T-helper 1 cell treated with Interleukin-12 subunit alpha and Interleukin-12 subunit beta and Interleukin-4 antibody, amounts not matched to agents 30 μg/mL and 1 μg/mL, for 36 hours (primary cell): ENCODE measurements around the gene GCA.

Experiments
- H3K27ac Mint-ChIP-seq: one replicate; pipeline ENCODE4 v1.8.0; 2021; ENCODE audit warnings: mild to moderate bottlenecking, mixed read lengths
- H3K27me3 Mint-ChIP-seq: one replicate; pipeline ENCODE4 v1.8.0; 2021; ENCODE audit warnings: low read depth, mixed read lengths
- H3K36me3 Mint-ChIP-seq: one replicate; pipeline ENCODE4 v1.8.0; 2021; ENCODE audit warnings: low read depth, mixed read lengths
- H3K4me1 Mint-ChIP-seq: one replicate; pipeline ENCODE4 v1.8.0; 2021; ENCODE audit warnings: low read depth, mixed read lengths
- H3K4me3 Mint-ChIP-seq: one replicate; pipeline ENCODE4 v1.8.0; 2021; ENCODE audit warnings: mild to moderate bottlenecking, moderate library complexity, mixed read lengths
- H3K9me3 Mint-ChIP-seq: one replicate; pipeline ENCODE4 v1.8.0; 2021; ENCODE audit warnings: mixed read lengths

GCA gene

DNA sequence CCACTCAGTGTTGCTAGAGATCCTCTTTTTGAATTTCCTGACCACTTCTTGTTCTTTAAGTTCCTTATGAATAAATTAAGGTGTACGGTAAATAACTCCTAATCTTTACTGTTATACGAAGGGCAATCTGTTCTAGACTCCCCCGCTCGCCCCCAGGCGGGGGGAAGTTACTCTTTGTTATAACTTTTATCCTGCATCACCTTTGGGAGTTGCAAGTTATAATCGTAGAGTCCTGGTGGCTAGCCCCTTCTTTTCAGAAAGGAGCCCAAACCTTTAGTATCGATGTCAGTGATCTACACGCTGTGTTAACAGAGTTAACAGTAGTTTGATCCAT, 652 bp downstream of the GCA start:
- Mint-ChIP-seq H3K27ac (peak overlapping the region; percentile 75), H3K4me3 (peak overlapping the region; percentile 84), H3K27me3 (peaks cover 3% of the 10 kb centered on the region), H3K4me1 (peaks cover 14% of the 10 kb centered on the region), H3K9me3 (no peaks in the 10 kb centered on the region), H3K36me3 (peaks cover 5% of the 10 kb centered on the region)

DNA sequence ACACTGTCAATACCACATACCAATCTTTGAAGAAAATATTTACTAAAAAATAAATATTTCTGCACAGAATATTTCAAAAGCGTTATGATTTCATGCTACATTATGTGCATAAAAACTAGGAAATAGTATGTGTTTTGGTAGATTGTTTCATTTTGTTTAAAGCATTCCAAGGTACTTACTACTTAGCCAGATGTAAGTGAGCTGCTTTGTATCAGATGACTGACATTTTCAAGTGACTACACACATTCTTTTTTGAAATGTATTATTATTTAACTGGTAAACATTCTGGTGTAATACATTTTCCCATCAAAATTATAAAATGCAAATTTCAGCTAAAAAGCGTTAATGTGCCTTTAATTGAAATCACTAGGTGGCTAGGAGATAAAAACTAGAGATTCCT, 21.5 kb downstream of the GCA start:
- Mint-ChIP-seq H3K36me3 (no peaks in the 10 kb centered on the region), H3K27me3 (no peaks in the 10 kb centered on the region), H3K4me1 (no peaks in the 10 kb centered on the region)

DNA sequence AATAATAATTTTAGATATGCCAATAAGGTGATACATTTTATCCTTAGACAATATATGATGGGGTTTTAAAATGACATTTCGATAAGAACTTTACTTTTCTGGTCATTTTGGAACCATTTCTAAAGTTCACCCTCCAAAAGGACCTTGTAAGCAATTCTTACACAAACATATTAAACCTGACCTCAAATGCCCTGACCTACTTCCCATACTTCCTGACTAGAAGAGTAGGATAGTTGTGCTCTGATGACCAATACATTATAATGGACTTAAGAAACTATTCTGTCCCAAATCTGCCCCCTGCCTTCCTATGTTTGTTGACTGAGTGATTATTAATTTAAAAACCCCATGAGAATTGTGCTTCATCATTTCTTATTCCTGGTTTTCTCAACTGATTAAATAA, 24.6 kb downstream of the GCA start:
- Mint-ChIP-seq H3K27ac (no peak overlapping the region), H3K36me3 (no peaks in the 10 kb centered on the region), H3K4me1 (no peaks in the 10 kb centered on the region), H3K27me3 (no peaks in the 10 kb centered on the region), H3K4me3 (no peak overlapping the region), H3K9me3 (no peaks in the 10 kb centered on the region)

More for the DNA sequence above, 21.5 kb downstream of the GCA start:
- no peaks in the 10 kb centered on the region for H3K9me3 Mint-ChIP-seq
- no peak overlapping the region for H3K27ac Mint-ChIP-seq
- no peak overlapping the region for H3K4me3 Mint-ChIP-seq

DNA sequence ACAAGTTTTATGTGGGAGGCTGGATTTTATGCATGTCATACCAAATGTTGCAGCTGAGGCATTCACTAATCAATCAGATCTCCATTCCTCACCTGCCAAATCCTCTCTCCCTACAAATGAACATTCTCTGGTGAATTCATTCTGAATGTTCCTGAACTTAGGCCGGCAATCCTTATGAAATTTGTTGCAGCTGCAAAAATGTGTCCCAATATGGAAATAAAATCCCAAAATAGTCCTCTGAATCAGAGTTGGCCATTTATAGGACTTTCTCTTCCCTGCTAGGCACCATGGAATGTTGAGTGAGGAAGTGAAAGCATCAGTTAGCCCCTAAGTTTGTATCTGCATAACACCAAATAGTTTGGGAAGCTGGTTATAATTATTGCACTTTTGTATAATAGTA, 25.6 kb downstream of the GCA start:
- Mint-ChIP-seq H3K27me3 (no peaks in the 10 kb centered on the region), H3K4me1 (no peaks in the 10 kb centered on the region), H3K27ac (no peak overlapping the region), H3K4me3 (no peak overlapping the region), H3K9me3 (no peaks in the 10 kb centered on the region), H3K36me3 (no peaks in the 10 kb centered on the region)

DNA sequence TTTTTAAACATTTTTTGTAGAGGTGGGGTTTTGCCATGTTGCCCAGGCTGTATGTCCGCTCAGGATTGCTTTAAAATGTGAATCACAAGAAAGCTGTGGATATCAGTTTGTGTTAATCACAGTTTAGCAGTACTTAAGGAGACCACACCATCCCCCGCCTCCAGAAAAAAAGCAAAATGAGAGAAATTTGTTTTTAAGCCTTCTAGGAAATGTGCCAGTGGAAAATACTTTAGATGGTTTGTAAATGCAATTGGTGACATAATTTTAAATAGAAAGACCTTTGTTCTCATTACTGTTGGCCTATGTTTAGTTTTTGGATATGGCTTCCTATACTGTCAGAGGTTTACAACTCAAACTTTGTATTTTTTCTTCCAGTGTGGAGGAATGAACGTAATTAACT, 27.0 kb downstream of the GCA start:
- Mint-ChIP-seq H3K36me3 (no peaks in the 10 kb centered on the region), H3K27ac (no peak overlapping the region), H3K4me3 (no peak overlapping the region), H3K9me3 (no peaks in the 10 kb centered on the region), H3K4me1 (no peaks in the 10 kb centered on the region), H3K27me3 (no peaks in the 10 kb centered on the region)

DNA sequence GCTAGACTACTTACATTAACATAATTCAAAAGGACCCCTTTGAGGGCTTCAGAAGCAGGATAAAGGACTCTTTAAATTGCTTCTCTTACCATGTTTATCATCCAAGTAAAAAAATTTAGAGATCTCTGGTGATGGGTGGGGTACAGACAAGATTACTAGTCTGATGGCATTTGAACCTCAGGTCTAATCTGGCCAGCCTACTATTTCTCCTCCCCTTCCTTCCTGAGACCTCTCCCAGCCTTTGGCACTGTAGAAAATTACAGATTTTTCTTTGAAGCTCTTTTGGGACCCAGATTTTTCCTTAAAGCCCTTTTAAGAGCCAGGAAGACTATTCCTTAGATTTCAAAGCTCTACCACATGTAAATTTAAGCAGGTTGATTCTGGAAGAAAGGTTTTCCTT, 28.9 kb downstream of the GCA start:
- Mint-ChIP-seq H3K27ac (no peak overlapping the region), H3K4me3 (no peak overlapping the region), H3K4me1 (no peaks in the 10 kb centered on the region), H3K9me3 (no peaks in the 10 kb centered on the region), H3K36me3 (no peaks in the 10 kb centered on the region), H3K27me3 (no peaks in the 10 kb centered on the region)

DNA sequence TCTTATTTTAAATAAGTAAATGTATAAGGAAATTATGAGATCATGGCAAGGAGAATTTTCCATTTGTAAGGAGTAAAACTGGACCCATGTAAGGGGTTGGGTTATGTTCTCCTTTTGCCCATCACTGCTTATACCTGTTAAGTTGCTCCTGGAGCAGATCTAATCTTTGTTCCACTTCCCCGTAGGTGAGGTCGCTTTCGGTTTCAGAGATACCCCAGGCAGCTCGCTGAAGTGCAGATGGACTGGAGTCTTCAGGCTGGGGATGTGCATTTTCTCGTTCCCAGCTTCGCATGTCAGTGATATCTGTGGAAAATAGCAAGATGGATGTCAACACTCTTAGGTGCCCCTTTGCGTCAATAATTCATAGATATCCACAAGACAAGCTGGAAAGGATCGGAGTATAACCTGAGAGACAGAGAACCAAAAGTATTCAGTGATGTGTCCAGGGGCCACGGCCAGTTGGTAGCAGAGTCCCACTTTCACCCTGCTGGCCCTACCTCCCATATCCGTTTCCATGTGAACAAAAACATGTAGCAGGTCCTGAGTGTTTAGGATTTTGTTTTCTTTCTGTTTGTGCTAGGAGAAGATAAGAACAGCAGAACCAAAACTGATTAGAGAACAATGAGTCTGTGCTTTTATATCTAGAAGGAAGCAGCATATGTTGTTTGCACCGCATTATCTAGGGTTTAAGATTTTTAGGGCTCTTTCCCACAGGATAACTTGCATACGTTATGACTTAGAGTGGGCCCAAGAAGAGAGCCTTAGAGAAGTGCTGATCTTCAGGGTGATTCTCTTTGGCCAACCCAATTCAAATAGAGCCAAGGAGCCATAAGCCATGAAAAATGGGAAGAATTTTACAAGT, 36.0 kb downstream of the GCA start:
- Mint-ChIP-seq H3K4me3 (peak overlapping the region; percentile 45), H3K9me3 (no peaks in the 10 kb centered on the region), H3K4me1 (peaks cover 2% of the 10 kb centered on the region), H3K27ac (no peak overlapping the region), H3K27me3 (peaks cover 13% of the 10 kb centered on the region), H3K36me3 (no peaks in the 10 kb centered on the region)

DNA sequence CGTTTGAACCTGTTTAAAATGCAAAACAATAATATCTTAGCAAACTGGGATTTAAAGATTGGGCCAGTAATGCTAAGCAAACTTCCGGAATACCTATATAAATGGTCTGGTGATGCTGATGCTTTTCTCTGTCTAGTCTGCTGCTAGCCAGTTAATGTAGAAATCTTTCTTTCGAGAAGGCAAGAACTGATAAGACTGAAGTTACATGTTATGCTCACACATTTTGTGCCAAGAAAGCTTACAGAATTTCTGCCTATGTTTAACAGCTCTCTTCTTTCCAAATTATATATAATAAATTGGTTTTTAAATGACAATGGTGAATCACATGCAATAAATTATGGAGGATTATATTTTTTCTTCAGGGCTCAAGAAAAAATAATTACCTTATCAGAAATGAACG, 37.9 kb downstream of the GCA start:
- Mint-ChIP-seq H3K27ac (no peak overlapping the region), H3K4me3 (no peak overlapping the region), H3K9me3 (no peaks in the 10 kb centered on the region), H3K4me1 (peaks cover 2% of the 10 kb centered on the region), H3K27me3 (peaks cover 17% of the 10 kb centered on the region), H3K36me3 (no peaks in the 10 kb centered on the region)

DNA sequence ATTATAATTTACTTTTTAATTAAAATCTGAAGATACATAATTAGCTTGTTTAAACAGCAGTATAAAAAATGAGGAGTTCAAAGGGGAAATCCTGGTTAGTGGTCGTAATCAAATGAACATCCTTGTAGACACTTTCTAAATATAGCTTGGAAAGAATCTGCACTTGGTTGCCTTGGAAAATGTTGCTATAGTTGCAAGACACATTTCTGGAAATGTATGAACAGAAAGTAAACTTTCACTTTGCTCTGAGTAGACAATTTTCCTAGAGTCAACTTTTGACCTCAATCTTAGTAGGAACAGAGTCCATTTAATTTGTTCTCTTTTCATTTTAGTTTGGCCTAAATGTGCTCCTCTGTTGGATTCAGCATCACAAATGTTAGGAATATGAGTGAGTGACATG, 38.3 kb downstream of the GCA start:
- no peaks in the 10 kb centered on the region for H3K9me3 Mint-ChIP-seq
- H3K27ac Mint-ChIP-seq: no peak overlapping the region
- H3K4me3 Mint-ChIP-seq: no peak overlapping the region
- H3K36me3 Mint-ChIP-seq: no peaks in the 10 kb centered on the region
- H3K27me3 Mint-ChIP-seq: peaks cover 17% of the 10 kb centered on the region
- peaks cover 2% of the 10 kb centered on the region for H3K4me1 Mint-ChIP-seq

DNA sequence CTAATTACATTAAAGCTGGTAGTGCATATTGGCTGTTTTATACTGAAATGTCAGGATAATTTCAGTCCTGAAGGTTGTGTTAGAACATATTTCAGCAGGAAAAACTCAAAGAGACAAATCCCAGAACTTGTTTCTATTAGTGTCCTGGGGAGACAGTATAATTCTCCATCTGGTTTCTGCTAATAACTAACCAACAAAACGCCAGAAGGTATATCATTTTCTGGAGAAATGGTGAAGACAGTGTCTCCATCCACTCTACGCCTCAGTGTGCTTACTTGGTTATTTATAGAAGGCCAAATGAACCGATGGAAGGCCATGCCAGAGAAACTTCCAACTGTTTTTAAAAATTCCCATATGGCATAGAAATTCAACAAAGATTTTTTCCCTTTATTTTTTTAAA, 41.6 kb downstream of the GCA start:
- no peaks in the 10 kb centered on the region for H3K36me3 Mint-ChIP-seq
- no peak overlapping the region for H3K4me3 Mint-ChIP-seq
- no peaks in the 10 kb centered on the region for H3K4me1 Mint-ChIP-seq
- H3K27ac Mint-ChIP-seq: no peak overlapping the region
- H3K9me3 Mint-ChIP-seq: no peaks in the 10 kb centered on the region
- H3K27me3 Mint-ChIP-seq: peaks cover 12% of the 10 kb centered on the region

DNA sequence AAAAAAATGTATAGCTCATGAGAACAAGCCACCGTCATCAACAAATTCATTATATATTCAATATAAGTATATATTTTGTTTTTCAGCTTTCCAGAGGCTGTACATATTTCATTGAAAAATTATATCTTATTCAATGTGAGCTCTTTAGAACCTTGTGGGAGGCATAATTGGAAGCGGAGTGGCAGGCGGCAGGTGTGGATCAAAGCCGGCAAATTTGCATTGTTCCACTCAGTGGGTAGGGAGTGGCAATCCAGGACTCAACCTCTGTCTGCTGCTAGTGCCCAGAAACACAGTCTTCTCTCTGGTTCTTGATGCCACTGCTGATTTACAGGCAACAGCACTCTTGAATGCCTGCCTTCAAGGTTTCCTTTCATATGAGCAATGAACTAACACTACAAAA, 46.9 kb downstream of the GCA start:
- H3K36me3 Mint-ChIP-seq: no peaks in the 10 kb centered on the region
- no peak overlapping the region for H3K4me3 Mint-ChIP-seq
- H3K27me3 Mint-ChIP-seq: peaks cover 12% of the 10 kb centered on the region
- no peaks in the 10 kb centered on the region for H3K9me3 Mint-ChIP-seq
- no peak overlapping the region for H3K27ac Mint-ChIP-seq
- H3K4me1 Mint-ChIP-seq: no peaks in the 10 kb centered on the region

DNA sequence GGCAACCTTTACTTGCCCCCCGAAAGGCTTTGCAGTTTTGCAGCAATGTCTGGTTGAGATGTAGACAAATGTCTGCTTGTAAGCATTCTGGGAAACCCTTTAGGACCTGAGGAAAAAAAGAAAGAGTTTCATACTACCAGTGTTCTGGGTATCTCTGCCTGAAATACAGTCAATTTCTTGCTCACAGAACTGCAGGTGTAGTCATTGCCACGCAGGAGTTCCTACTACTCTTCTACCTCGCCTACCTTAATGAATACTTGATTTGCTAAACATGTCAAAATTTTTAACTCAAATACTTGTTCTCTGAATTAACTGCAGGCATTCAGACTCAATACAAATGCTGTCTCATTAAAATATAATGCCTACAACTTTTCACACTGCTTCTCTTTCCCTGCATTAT, 56.4 kb downstream of the GCA start:
- Mint-ChIP-seq H3K4me3 (no peak overlapping the region), H3K36me3 (no peaks in the 10 kb centered on the region)

DNA sequence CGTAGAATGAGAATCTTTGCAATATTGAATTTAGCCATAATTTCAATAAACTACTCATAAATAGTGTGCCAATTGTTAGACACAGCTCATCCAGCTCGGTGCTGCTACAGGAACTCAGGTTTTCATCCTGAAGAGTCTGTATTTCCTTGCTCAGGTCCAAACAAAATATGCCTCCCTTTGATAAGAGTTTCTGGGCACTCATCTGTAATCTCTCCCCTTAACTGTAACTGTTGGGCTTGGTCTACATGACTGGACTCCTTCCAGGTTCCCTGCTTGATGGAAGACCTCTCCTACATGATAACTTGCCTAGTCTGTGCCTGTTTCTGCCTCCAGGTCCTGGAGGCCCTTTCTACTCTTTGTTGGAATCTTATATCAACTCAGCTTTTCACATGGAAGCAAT, 57.9 kb downstream of the GCA start:
- Mint-ChIP-seq H3K27me3 (peaks cover 7% of the 10 kb centered on the region), H3K27ac (no peak overlapping the region), H3K36me3 (no peaks in the 10 kb centered on the region), H3K9me3 (no peaks in the 10 kb centered on the region), H3K4me3 (no peak overlapping the region), H3K4me1 (no peaks in the 10 kb centered on the region)

More for the DNA sequence above, 56.4 kb downstream of the GCA start:
- H3K9me3 Mint-ChIP-seq: no peaks in the 10 kb centered on the region
- H3K4me1 Mint-ChIP-seq: no peaks in the 10 kb centered on the region
- peaks cover 3% of the 10 kb centered on the region for H3K27me3 Mint-ChIP-seq
- no peak overlapping the region for H3K27ac Mint-ChIP-seq

DNA sequence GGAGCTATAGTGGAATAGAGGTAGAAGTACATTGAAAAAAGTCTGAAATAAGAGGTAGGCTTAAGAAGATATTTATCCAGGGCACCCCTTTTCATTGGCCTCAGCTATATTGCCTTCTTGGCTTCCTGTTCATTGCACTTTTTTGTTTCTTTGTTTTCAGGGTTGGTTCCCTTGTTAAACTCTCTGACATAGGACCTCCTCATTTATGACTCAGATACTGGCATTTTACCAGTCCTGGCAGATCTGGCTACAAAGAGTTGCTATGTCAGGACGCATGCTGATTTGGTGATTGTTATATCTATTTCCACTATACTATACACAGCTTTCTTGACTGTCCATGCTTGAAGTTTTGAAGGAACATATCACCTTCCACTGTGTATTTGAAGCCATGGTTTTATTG, 60.0 kb downstream of the GCA start:
- H3K4me3 Mint-ChIP-seq: no peak overlapping the region
- H3K36me3 Mint-ChIP-seq: no peaks in the 10 kb centered on the region
- no peaks in the 10 kb centered on the region for H3K9me3 Mint-ChIP-seq
- H3K4me1 Mint-ChIP-seq: no peaks in the 10 kb centered on the region
- no peak overlapping the region for H3K27ac Mint-ChIP-seq
- peaks cover 7% of the 10 kb centered on the region for H3K27me3 Mint-ChIP-seq
